OCI-M2 (cell line): ENCODE measurements around the gene ADCY7.

Experiments used
- DNase-seq: peaks from one replicate; lab custom pipeline; 2025; ENCODE audit not compliant: unreplicated experiment; lab: John Stamatoyannopoulos, UW

Gene ADCY7

GRCh38 chr16:50265716-50266336, 525 bp upstream of the ADCY7 start:
- no peak for DNase-seq

- no peak for DNase-seq
Measured at GRCh38 chr16:50267151-50267631, 840 bp downstream of the ADCY7 start.

GRCh38 chr16:50267651-50268050, 1.3 kb downstream of the ADCY7 start:
- no peak for DNase-seq

- no peak for DNase-seq
Measured at GRCh38 chr16:50268352-50268751, 2.0 kb downstream of the ADCY7 start.

GRCh38 chr16:50269061-50269705, 2.8 kb downstream of the ADCY7 start:
- DNase-seq = no peak

- no peak for DNase-seq
Measured at GRCh38 chr16:50269769-50270509, 3.6 kb downstream of the ADCY7 start.

- DNase-seq = no peak
Measured at GRCh38 chr16:50270510-50271147, 4.3 kb downstream of the ADCY7 start.

- no peak for DNase-seq
Measured at GRCh38 chr16:50271148-50272041, 5.0 kb downstream of the ADCY7 start.

GRCh38 chr16:50272111-50272571, 5.8 kb downstream of the ADCY7 start:
- DNase-seq = no peak

GRCh38 chr16:50272687-50273381, 6.5 kb downstream of the ADCY7 start:
- DNase-seq = no peak

- no peak for DNase-seq
Measured at GRCh38 chr16:50273382-50273690, 7.0 kb downstream of the ADCY7 start.

GRCh38 chr16:50273888-50274325, 7.6 kb downstream of the ADCY7 start:
- DNase-seq = no peak

GRCh38 chr16:50274326-50275097, 8.2 kb downstream of the ADCY7 start:
- no peak for DNase-seq

GRCh38 chr16:50275098-50275415, 8.7 kb downstream of the ADCY7 start:
- DNase-seq = no peak

- no peak for DNase-seq
Measured at GRCh38 chr16:50275428-50276325, 9.3 kb downstream of the ADCY7 start.

GRCh38 chr16:50276326-50276640, 9.9 kb downstream of the ADCY7 start:
- no peak for DNase-seq

GRCh38 chr16:50276801-50277555, 10.6 kb downstream of the ADCY7 start:
- no peak for DNase-seq

GRCh38 chr16:50278251-50278650, 11.9 kb downstream of the ADCY7 start:
- DNase-seq = no peak
